B cell (primary cell): ENCODE measurements around the gene OTUD5.

Experiments
- EZH2 ChIP-seq: IDR thresholded peaks from 2 replicates; pipeline ENCODE4 v1.6.1; 2012; ENCODE audit warnings: borderline replicate concordance, low read depth, mild to moderate bottlenecking, moderate library complexity, low read length; ENCODE audit not compliant: insufficient read depth, poor library complexity, severe bottlenecking
- TF ChIP-seq, protein P1 (sequence below): fragments of 200-600 bp; IDR thresholded peaks from one replicate; pipeline ENCODE4 v1.8.0; 2022; ENCODE audit warnings: antibody characterized with exemption, mild to moderate bottlenecking

DNA sequence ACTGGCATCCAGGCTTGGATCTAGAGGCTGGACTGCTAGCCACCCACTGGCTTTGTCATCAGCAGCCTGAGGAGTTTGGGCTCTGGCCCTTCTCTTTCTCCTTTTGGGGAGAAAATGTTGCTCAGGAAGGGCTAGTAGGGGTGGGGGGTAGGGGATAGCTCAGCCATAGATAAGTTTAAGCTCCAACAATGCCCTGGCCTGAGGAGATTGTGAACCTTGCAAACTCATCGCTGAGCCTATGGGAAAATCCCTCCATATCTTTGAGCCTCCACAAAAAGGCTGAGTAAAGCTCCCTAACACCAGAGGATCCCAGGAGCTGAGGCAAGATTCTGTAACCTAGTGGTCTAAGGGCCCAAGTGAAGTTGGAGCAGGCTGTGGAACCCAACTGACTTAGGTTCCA, 8.8 kb downstream of the OTUD5 start:
- TF ChIP-seq, protein P1, sequence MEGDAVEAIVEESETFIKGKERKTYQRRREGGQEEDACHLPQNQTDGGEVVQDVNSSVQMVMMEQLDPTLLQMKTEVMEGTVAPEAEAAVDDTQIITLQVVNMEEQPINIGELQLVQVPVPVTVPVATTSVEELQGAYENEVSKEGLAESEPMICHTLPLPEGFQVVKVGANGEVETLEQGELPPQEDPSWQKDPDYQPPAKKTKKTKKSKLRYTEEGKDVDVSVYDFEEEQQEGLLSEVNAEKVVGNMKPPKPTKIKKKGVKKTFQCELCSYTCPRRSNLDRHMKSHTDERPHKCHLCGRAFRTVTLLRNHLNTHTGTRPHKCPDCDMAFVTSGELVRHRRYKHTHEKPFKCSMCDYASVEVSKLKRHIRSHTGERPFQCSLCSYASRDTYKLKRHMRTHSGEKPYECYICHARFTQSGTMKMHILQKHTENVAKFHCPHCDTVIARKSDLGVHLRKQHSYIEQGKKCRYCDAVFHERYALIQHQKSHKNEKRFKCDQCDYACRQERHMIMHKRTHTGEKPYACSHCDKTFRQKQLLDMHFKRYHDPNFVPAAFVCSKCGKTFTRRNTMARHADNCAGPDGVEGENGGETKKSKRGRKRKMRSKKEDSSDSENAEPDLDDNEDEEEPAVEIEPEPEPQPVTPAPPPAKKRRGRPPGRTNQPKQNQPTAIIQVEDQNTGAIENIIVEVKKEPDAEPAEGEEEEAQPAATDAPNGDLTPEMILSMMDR = no peak
- TF ChIP-seq EZH2 = no peak
